Upper lobe of right lung (tissue), 1 donor: ENCODE data around the gene TRIP10. TPM values are rescaled to one million over a fixed set of nuclear protein-coding genes. Genes with fewer than 3 reads are reported as not detected.
A peak's percentile ranks its signal among the peaks of the same experiment; 100 is the strongest.

Source experiments
- ATAC-seq: fragments of 200-7000 bp; cut with Tn5 transposase; one replicate; pipeline ENCODE4 v1.9.1; 2020; ENCODE audit warnings: mild to moderate bottlenecking, moderate library complexity
- DNase-seq: peaks from one replicate; pipeline ENCODE4 v3.0.0-alpha.2; 2020
- H3K27ac ChIP-seq: fragments of 200-600 bp; one replicate; pipeline ENCODE4 v1.8.0; 2022
- H3K27me3 ChIP-seq: fragments of 200-600 bp; one replicate; pipeline ENCODE4 v1.8.0; 2022; ENCODE audit warnings: mild to moderate bottlenecking
- H3K36me3 ChIP-seq: fragments of 200-600 bp; one replicate; pipeline ENCODE4 v1.8.0; 2022
- H3K4me1 ChIP-seq: fragments of 200-600 bp; one replicate; pipeline ENCODE4 v1.8.0; 2022
- H3K4me3 ChIP-seq: fragments of 200-600 bp; one replicate; pipeline ENCODE4 v1.8.0; 2022; ENCODE audit warnings: mild to moderate bottlenecking
- H3K9me3 ChIP-seq: fragments of 200-600 bp; one replicate; pipeline ENCODE4 v1.8.0; 2022
- intact Hi-C: fragments of 100-400 bp; cut with DNase I; formaldehyde crosslinking; loops from one replicate; pipeline ENCODE4 v1.11.0; 2022
- total RNA-seq: library from RNA; stranded (reverse); fragmentation: NEBNext Ultra II Directional; extraction: Animal tissue kit (Norgen Biotek cat#: 25700); gene quantifications from one replicate; pipeline ENCODE4 v1.2.1, GENCODE V29; 2021
- TF ChIP-seq, protein P1 (sequence below): fragments of 200-600 bp; IDR thresholded peaks from one replicate; pipeline ENCODE4 v1.8.0; 2022; ENCODE audit warnings: antibody characterized with exemption
- donor health status: DM: no; HTN: yes; CAD: no; lungs with severe emphysema.

Gene TRIP10
- total RNA-seq, 1 donor from 2014 or later: 88.1 TPM

DNA sequence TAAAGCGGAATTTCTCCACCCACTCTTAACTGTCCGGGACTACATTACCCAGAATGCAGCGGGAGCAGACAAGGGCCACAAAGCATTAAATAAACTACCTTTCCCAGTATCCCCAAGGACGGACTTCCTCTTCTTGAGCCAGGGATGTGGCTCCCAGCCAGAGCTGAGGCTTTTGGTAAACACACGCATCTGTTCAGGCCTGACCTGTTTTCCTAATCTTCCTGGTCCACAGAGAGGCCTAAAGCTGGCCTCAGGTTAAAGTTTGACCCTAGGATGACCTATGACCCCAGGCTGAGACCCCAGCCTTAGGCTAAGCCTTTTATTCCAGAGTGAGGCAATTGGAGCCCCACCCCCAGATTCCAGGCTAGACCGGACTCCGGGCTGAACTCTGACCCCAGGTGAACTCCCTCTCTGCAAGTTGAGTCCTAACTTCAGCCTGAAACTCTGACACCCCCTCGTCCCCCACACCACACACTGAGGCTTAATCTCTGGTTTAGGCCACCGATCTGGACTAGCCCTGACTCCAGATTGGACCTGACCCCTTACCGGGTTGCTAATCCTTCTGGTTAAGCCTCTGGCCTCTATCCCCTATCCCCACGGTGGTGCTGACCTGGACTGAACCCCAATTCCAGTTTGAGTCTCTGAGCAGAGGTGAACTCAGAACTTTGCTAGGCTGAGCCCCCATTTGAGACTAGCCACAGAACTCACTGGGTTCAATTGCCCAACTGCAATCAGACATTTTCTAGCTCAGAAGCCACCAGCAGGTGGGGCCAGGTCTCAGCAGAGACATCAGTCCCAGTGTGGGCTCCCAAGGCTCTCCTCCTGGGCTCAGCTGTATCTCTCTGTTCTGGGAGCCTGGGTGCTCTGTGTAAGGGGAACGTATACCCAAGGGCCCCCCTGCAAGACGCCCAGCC, 1.4 kb upstream of the TRIP10 start:
- H3K9me3 ChIP-seq: no peaks in the 10 kb centered on the region
- TF ChIP-seq, protein P1, sequence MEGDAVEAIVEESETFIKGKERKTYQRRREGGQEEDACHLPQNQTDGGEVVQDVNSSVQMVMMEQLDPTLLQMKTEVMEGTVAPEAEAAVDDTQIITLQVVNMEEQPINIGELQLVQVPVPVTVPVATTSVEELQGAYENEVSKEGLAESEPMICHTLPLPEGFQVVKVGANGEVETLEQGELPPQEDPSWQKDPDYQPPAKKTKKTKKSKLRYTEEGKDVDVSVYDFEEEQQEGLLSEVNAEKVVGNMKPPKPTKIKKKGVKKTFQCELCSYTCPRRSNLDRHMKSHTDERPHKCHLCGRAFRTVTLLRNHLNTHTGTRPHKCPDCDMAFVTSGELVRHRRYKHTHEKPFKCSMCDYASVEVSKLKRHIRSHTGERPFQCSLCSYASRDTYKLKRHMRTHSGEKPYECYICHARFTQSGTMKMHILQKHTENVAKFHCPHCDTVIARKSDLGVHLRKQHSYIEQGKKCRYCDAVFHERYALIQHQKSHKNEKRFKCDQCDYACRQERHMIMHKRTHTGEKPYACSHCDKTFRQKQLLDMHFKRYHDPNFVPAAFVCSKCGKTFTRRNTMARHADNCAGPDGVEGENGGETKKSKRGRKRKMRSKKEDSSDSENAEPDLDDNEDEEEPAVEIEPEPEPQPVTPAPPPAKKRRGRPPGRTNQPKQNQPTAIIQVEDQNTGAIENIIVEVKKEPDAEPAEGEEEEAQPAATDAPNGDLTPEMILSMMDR: peak; percentile 60
- H3K27me3 ChIP-seq: no peaks in the 10 kb centered on the region
- DNase-seq (peak; percentile 95), ATAC-seq (peak; percentile 41)
- intact Hi-C loops: no loop called here
- peaks cover 9% of the 10 kb centered on the region for H3K36me3 ChIP-seq
- H3K27ac ChIP-seq: peak overlapping the region; percentile 84
- H3K4me3 ChIP-seq: peak overlapping the region; percentile 47
- H3K4me1 ChIP-seq: peaks cover 32% of the 10 kb centered on the region

- ATAC-seq (no peak), DNase-seq (peak; percentile 75)
- Histone ChIP-seq H3K4me3 (peak overlapping the region; percentile 47), H3K4me1 (peaks cover 39% of the 10 kb centered on the region), H3K27me3 (no peaks in the 10 kb centered on the region), H3K27ac (peak overlapping the region; percentile 84), H3K9me3 (no peaks in the 10 kb centered on the region), H3K36me3 (peaks cover 14% of the 10 kb centered on the region)
- TF ChIP-seq, protein P1: no peak
- intact Hi-C loops: no loop called here
Measured at GRCh38 chr19:6738787-6739389, 592 bp upstream of the TRIP10 start.

DNA sequence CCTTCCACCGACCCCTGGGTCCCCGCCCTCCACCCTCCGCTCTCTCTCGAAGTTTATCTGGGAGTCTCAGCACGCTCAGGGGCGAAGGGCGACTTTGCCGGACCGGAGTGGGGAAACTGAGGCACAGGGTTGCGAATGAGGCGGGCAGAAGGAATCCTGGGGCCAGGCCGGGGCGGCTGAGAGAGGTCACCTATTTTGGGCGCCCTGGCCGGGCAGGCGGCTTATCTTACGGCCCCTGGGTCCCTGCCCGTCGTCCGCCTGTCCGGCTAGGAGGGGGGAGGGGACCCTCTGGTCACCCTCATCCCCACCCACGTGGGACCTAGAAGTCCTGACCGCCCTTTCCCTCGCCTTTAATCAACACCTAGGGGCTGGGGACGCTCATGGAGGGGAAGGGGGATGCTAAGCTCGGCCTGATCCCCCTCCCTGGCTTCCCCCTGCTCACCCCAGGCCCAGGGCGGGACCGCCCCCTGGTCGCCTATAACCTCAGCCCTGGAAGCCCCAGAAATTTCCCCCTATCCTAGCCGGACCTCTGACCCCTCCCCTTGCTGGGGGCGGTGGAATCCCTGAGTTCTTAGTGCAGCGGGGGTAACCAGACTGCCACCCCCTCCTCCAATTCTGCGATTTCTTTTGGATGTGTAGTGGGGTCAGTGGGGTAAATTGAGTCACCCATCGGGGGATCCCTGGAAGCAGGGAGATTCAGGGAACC, 556 bp downstream of the TRIP10 start:
- no peak for ATAC-seq
- Histone ChIP-seq H3K27me3 (no peaks in the 10 kb centered on the region), H3K4me1 (peaks cover 50% of the 10 kb centered on the region), H3K9me3 (no peaks in the 10 kb centered on the region), H3K4me3 (peak overlapping the region; percentile 91), H3K36me3 (peaks cover 17% of the 10 kb centered on the region), H3K27ac (peak overlapping the region; percentile 79)
- TF ChIP-seq, protein P1: no peak
- intact Hi-C loops: no loop called here
- peak; percentile 70 for DNase-seq

GRCh38 chr19:6740589-6741343, 1.3 kb downstream of the TRIP10 start:
- peak overlapping the region; percentile 79 for H3K27ac ChIP-seq
- intact Hi-C loops: no loop called here
- TF ChIP-seq, protein P1: no peak
- DNase-seq: peak; percentile 81
- no peaks in the 10 kb centered on the region for H3K9me3 ChIP-seq
- ATAC-seq: peak; percentile 0
- H3K27me3 ChIP-seq: no peaks in the 10 kb centered on the region
- H3K4me3 ChIP-seq: peak overlapping the region; percentile 91
- peaks cover 23% of the 10 kb centered on the region for H3K36me3 ChIP-seq
- H3K4me1 ChIP-seq: peaks cover 52% of the 10 kb centered on the region

DNA sequence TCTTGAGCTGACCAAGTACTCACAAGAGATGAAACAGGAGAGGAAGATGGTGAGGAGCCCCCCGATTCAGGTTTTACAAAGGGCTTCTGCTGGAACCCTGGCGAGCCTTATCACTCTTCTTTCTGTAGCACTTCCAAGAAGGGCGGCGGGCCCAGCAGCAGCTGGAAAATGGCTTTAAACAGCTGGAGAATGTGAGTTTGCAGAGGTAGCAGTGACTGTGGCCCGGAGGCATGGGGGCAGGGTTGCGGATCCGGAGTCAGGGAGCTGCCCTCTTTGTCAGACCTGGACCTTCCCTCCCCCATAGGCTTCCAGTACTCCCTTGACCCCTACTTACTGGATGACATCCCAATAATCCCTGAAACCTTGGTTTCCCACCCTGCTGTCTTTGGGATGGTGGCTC, 3.6 kb downstream of the TRIP10 start:
- no peaks in the 10 kb centered on the region for H3K9me3 ChIP-seq
- TF ChIP-seq, protein P1: no peak
- peaks cover 44% of the 10 kb centered on the region for H3K4me1 ChIP-seq
- DNase-seq: no peak
- H3K36me3 ChIP-seq: peaks cover 44% of the 10 kb centered on the region
- no peak for ATAC-seq
- H3K4me3 ChIP-seq: no peak overlapping the region
- intact Hi-C loops: no loop called here
- H3K27me3 ChIP-seq: no peaks in the 10 kb centered on the region
- no peak overlapping the region for H3K27ac ChIP-seq
